ENCODE results near the gene CDK5.

DNA sequence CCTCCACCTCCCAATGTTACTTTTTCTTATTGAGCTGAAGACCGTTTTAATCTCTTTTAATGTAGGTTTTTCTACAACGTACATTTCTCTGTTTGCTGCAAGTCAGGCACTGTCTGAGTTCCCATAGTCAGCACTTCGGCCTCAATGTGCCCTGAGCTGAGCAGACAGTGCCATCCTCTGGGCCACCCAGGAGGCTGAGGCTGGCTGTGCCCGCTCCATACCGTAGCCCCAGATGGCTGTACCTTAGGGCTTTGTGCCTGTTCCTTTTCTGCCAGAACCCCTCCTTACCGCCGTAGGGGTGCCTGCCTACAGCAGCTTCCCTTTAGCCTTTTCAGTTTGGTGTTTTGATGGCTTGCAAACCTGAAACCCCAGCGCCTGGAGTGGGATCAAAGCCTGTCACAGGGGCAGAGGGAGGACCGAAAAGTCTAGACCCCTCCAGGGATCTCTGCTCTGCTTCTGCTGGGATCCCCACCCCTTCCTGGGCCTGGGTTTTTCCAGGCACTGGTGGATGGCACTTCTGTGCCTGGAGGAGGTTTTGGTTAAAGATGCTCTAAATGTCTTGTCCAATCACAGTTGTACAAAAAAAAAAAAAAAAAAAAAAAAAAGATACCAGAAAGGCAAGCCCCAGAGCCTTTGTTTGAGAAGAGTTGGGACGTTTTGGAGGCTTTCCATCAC is 37.6 kb upstream of the CDK5 start:
- TF ChIP-seq POLR2AphosphoS5 (IDR thresholded peaks at IDR 0.05; ENCODE audit: low read depth, low read length) (no peak), TAF1 (IDR thresholded peaks at IDR 0.05; ENCODE audit: borderline replicate concordance, insufficient read depth, low read length) (no peak)
